ENCODE data around the gene SPEG.
A peak's percentile ranks its signal among the peaks of the same experiment; 100 is the strongest.

Gene SPEG

GRCh38 chr2:219497495-219498279, 63.0 kb downstream of the SPEG start:
- DNase-seq = peak in 9 of 14 donors; percentile 29 to 59 (median 47)

- peak; percentile 39 to 94 (median 86) for DNase-seq
Observed at GRCh38 chr2:219498280-219499057, 63.8 kb downstream of the SPEG start, which contains the start of gene GMPPA. GMPPA (plus strand) TSS chr2:219498891; CDS start chr2:219499976, 1,085 bp downstream.

GRCh38 chr2:219499058-219499307, 64.3 kb downstream of the SPEG start:
- no peak for DNase-seq

DNA sequence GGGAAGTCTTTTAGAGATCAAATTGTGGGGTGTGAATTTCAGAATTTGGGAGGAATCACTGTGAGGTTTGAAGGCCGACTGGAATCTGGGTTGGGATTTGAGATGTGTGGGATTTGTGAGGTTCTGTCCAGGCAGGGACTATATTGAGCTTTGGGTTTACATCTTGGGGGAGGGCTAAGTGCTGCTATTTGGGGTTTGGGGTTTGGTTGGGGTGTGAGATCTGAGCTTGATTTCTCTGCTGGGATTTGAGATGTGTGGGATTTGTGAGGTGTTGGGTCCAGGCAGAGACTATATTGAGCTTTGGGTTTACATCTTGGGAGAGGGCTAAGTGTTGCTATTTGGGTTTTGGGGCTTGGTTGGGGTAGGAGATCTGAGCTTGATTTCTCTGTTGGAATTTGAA, 64.9 kb downstream of the SPEG start:
- no peak for DNase-seq

DNA sequence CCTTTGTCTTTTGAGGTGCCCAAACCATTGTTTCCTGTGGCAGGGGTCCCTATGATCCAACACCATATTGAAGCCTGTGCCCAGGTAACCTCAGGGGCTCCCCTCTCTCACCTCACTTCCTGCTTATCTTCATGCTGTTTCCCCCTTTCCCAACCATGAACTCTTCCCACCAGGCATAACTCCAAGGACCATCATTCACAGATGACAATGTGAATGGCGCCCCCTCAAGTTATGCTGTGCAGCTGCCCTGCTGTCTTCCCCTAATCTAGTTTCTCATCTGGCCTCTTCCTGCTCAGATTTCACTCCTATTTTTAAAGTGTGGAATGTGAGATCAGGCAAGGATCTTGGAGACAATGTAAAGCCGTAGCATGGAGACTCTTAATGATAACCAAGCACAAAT, 65.5 kb downstream of the SPEG start:
- no peak for DNase-seq

DNA sequence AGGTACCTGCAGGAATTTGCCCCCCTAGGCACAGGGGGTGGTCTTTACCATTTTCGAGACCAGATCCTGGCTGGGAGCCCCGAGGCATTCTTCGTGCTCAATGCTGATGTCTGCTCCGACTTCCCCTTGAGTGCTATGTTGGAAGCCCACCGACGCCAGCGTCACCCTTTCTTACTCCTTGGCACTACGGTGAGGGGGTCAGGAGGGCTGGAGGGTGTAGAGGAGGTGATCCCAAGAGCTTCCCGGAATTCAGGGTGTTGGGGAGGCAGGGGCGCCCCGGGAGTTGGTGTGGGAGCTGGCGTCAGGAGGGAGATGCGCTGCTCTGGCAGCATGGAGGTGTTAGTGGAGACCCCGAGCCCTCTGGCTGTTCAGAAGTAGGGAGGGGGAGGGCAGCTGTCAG, 67.2 kb downstream of the SPEG start:
- no peak for DNase-seq

DNA sequence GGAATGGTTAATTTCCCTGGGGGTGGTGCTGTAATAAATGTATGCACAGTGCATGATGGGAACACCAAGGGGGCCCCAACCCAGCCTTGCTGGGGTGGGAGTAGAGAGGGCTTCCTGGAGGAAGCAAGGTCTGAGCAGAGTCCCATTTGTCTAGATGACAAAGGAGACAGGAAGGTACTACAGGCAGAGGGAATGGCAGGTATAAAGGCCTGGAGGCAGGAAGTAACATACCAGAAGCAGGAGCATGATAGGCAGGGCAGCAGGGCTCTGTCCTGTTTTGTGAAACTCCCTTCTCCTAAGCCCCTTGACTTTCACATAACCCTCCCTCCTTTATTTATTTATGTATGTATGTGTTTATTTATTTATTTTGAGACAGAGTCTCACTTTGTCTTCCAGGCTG, 68.0 kb downstream of the SPEG start:
- DNase-seq = no peak

GRCh38 chr2:219505585-219505984, 70.9 kb downstream of the SPEG start:
- no peak for DNase-seq

DNA sequence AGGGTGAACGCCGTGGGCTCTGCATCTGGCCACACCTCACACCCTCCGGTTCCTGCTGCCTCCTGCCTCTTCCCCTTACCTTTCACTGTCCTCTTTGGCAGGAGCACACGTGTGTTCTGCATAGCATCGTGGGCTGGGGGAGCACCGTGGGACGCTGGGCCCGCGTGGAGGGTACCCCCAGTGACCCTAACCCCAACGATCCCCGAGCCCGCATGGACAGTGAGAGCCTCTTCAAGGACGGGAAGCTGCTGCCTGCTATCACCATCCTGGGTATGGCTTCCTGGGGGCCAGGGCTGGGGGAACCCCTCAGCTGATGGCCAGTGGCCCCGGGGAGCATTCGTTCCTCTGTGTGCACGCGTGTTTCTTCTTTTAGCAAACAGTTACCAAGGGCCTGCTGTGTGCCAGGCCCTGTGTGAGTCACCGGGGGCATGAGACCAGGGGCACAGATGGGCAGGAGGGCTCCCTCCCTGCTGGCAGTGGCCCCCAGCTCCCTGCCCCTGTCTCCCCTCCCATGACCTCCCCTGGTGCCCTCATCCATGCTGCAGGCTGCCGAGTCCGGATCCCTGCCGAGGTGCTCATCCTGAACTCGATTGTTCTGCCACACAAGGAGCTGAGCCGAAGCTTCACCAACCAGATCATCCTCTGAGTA, 71.6 kb downstream of the SPEG start:
- DNase-seq = peak in 2 of 14 donors; percentile 36 to 61

DNA sequence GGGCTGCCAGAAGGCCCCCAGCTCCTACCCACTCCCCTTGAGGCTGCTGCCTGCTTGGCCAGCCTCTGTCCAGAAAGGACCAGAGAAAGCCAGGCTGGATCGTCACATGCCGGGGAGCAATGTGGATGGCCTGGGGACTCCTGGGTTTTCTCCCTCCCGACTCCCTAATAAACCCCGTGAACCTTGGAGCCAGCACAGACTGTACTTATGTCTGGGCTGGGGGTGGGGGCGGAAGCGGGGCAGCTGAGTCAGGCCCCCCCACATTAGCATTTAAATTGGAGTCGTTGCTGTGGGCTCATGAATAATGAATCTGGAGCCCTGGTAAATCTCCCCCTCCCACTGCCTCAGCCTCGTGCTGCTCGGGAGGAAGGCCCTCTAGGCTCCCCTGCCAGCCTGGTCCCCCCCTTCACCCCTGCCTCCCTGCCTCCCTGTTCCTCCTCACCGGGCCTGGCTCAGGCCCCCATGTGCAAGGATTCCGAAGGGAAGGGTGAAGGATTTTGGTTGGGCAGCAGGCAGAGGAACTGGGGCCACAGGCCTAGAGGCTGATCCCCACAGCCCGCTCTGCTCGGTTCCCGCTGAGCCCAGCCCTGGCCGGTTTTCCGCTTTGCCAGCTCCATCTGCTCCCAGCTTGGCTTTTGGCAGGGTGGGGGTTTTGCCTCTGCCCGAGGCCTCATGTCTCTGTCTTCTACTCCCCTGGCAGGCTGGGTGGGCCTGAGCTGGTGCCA, 72.3 kb downstream of the SPEG start:
- peak in 7 of 14 donors; percentile 10 to 93 (median 36) for DNase-seq

DNA sequence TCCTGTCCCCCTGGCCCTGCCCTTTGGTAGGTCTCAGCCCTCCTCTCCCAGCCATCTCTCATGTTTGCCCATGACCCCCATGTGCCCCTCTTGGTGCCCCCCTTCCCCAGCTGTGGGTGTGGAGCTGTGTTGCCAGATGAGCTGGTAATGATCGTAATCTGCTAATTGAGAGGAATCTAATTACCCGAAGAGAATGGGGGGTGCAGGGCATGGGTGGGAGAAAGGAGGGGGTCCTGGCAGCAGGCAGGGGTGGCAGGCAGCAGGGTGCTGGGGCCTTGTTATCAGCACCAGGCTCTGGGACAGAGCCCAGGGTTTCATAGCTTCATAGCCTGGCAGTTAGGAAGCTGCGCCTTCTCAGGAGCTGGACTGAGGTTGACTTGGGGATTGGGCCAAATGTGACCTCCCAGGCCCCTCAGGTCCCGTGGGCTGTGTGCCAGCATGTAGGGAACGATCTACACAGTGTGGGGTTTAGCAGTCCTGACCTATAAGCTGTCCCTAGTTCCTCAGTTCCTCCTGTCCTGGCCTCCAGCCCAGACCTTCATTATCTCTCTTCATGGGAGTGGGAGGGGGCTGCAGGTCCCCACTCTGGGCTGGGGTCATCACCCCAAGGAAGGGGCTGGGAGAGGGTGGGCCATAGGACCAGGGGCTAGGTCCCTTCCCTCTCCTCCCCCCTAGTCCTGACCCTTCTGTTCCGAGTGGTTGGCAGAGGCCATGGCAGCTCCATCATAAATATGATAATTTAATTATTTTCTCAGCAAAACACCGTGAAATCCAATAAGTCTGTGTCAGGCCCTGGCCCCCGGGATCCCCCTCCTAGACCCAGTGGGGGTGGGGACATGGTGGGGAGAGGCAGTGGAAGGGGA, 73.2 kb downstream of the SPEG start:
- peak in 1 of 14 donors; percentile 67 for DNase-seq

DNA sequence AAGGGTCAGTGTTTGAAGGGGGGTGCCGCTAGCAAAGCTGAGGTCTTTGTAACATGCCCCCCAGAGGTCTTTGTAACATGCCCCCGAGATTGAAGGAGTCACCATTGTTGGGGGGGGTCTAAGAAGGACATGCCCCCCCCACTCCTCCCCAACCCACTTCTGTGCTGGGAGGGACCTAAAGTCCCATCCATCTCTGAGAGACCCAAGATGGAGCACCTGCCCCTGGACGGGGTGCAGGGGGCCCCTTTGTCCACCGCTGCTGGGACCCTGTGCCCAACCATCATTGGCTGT, 73.7 kb downstream of the SPEG start:
- no peak for DNase-seq

- DNase-seq = peak in 2 of 14 donors; percentile 20 to 60
Observed at GRCh38 chr2:219508971-219509779, 74.5 kb downstream of the SPEG start.

DNA sequence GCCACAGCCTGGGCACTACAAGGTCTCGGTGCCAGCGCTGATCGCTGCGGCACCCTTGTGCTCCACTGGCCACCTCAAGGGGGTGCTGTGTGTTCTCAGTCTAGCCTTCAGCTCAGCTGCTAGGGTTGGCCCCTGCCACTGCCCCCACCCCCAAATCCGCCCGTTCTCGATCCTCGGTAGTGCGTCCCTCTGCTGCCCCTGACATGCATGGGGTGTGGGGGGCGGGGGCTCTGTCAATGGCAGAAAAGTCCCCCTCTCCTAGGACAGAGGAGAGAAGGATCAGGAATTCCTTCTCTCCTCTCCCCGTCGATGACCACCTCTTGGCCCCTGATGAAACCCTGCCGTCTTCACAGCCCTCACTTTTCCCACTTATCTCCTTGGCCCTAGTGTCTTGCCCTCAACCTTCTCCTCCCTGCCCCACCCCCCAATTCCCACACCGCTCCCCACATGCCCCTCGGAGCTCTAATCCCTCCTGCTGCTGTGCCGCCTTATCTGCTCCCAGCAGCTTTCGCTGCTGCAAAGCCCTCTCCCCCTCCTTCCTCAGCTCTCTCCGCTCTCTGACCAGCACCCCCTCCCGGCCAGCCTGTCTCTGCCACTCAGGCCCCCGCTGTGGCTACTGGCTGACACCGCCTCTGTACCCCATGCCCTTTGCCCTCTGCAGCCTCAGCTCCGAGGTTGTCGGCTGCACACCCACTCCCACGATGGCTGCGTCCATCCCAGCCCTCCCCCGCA, 75.3 kb downstream of the SPEG start:
- DNase-seq = peak in 10 of 14 donors; percentile 19 to 60 (median 38)

DNA sequence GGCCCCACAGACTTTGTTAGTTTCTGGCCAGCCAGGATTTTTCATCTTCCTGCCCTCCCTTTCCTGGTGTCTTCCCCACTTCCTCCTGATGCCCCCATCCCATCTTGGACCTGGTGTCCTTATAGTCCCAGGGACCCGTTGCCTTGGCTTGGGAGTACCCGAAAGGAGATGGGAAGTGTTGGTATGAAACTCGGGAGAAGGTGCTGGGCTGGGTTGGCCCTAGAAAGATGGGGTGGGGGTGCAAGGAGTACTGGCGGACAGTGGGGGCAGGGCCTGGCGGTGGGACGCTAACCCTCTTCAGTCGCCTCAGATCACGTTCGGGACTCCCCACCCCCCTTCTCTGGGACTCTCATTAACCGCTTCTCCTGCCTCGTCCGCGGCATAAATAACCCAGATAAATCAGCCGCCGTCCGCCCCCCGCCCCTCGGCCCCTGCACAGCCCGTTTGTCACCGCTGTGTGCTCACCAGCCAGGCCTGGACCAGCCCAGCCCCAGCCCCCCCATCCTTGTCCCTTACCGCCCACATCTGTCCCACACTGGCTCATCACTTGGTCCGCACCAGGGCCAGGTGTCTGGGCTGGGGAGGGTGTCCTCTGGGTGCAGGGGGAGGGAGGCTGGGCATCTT, 76.0 kb downstream of the SPEG start:
- DNase-seq = no peak

GRCh38 chr2:219511547-219512325, 77.1 kb downstream of the SPEG start:
- peak in 2 of 14 donors; percentile 10 to 20 for DNase-seq

GRCh38 chr2:219512524-219513216, 78.0 kb downstream of the SPEG start:
- no peak for DNase-seq

- DNase-seq = no peak
Observed at GRCh38 chr2:219513787-219514186, 79.1 kb downstream of the SPEG start.
